GM23338 (cell line): ENCODE results near the gene CCDC170. TPM values are rescaled to one million over a fixed set of nuclear protein-coding genes. Genes with fewer than 3 reads are reported as not detected.

Experiments
- CTCF ChIP-seq, 2 experiments: fragments of 200-600 bp in 1 of 2; sonication (generic) in 1 of 2; conservative IDR thresholded peaks; 2 replicates each; pipeline versions ENCODE4 v1.5.1 to v1.6.1; 2016 to 2017; ENCODE audit warnings: antibody characterized with exemption in 2 of 2, low read depth in 2 of 2, mild to moderate bottlenecking in 2 of 2, moderate library complexity in 1 of 2
- ETS1 ChIP-seq: IDR thresholded peaks from 2 replicates; pipeline ENCODE4 v1.6.1; 2016; ENCODE audit warnings: antibody characterized with exemption
- EZH2phosphoT487 ChIP-seq: fragments of 200-600 bp; sonication (generic); IDR thresholded peaks from one replicate; pipeline ENCODE4 v1.8.1; 2018; ENCODE audit warnings: antibody characterized with exemption; ENCODE audit not compliant: unreplicated experiment
- NANOG ChIP-seq: IDR thresholded peaks from 2 replicates; pipeline ENCODE4 v1.6.1; 2016; ENCODE audit warnings: antibody characterized with exemption, borderline replicate concordance
- POLR2AphosphoS5 ChIP-seq: IDR thresholded peaks from 2 replicates; pipeline ENCODE4 v1.6.1; 2016; ENCODE audit warnings: antibody characterized with exemption, low read depth
- STAT1 ChIP-seq: IDR thresholded peaks from one replicate; pipeline ENCODE4 v1.6.1; 2016; ENCODE audit warnings: antibody characterized with exemption; ENCODE audit not compliant: unreplicated experiment
- ZNF114 ChIP-seq: fragments of 250-450 bp; sonication (Bioruptor Pico); IDR thresholded peaks from 2 replicates; pipeline ENCODE4 v1.5.0; 2020; ENCODE audit warnings: mild to moderate bottlenecking, moderate library complexity
- ZNF331 ChIP-seq: fragments of 250-450 bp; sonication (Bioruptor Pico); IDR thresholded peaks from 2 replicates; pipeline ENCODE4 v1.5.0; 2020; ENCODE audit warnings: low read depth, mild to moderate bottlenecking, moderate library complexity
- ZNF462 ChIP-seq: fragments of 250-450 bp; sonication (Bioruptor Pico); IDR thresholded peaks from 2 replicates; pipeline ENCODE4 v1.5.0; 2020; ENCODE audit warnings: mild to moderate bottlenecking, moderate library complexity
- polyA plus RNA-seq: library from polyadenylated mRNA; unstranded; fragments of >200 nt; fragmentation: Nextera tagmentation; extraction: Ambion mirVana; gene quantifications from 2 replicates; pipeline ENCODE4 v1.2.1, GENCODE V29; 2016
- total RNA-seq: library from RNA; depleted of rRNA; stranded (reverse); fragments of >200 nt; shearing (Covaris generic); gene quantifications from 2 replicates; pipeline ENCODE4 v1.2.3, GENCODE V29; 2014

The CCDC170 gene
- total and polyA plus RNA-seq, 2 experiments from 2014 or later, result 0.18 TPM; not detected in 1

GRCh38 chr6:151658091-151658490, 164.3 kb downstream of the CCDC170 start (continued):
- TF ChIP-seq ZNF462 (CRISPR knock-in tag) (no peak), STAT1 (no peak), POLR2AphosphoS5 (no peak), CTCF (conservative IDR thresholded peaks at IDR 0.05; ENCODE audit: low read depth in 2 of 2) (no peak), NANOG (no peak), ETS1 (no peak), EZH2phosphoT487 (no peak), ZNF331 (CRISPR knock-in tag) (no peak), ZNF114 (CRISPR knock-in tag) (no peak)
